Activated B cell treated with CpG ODN at 0.5 μM for 24 hours (primary cell): Measurements from ENCODE around the gene WAC. TPM values are rescaled to one million over a fixed set of nuclear protein-coding genes. Genes with fewer than 3 reads are reported as not detected.

ENCODE experiments used
- ATAC-seq: fragments of 200-7000 bp; cut with Tn5 transposase; one replicate; pipeline ENCODE4 v1.10.0; 2021; ENCODE audit warnings: low read depth, mild to moderate bottlenecking, moderate library complexity
- CTCF ChIA-PET: fragments of 350-600 bp; sonication (Branson Sonifier 250); formaldehyde crosslinking; loops from one replicate; lab custom pipeline; 2021; ENCODE audit warnings: antibody characterized with exemption; lab: Charles Lee
- POLR2A ChIA-PET: fragments of 350-600 bp; sonication (Branson Sonifier 250); formaldehyde crosslinking; loops from one replicate; lab custom pipeline; 2021; ENCODE audit warnings: antibody characterized with exemption; lab: Charles Lee
- DNase-seq: peaks from one replicate; pipeline ENCODE4 v3.0.0; 2022
- H3K27ac Mint-ChIP-seq: one replicate; pipeline ENCODE4 v1.8.0; 2020; ENCODE audit warnings: mixed read lengths
- H3K27me3 Mint-ChIP-seq: one replicate; pipeline ENCODE4 v1.8.0; 2021; ENCODE audit warnings: mixed read lengths
- H3K36me3 Mint-ChIP-seq: one replicate; pipeline ENCODE4 v1.8.0; 2021; ENCODE audit warnings: low read depth, mixed read lengths
- H3K4me1 Mint-ChIP-seq: one replicate; pipeline ENCODE4 v1.8.0; 2021; ENCODE audit warnings: mixed read lengths
- H3K4me3 Mint-ChIP-seq: one replicate; pipeline ENCODE4 v1.8.0; 2020; ENCODE audit warnings: mild to moderate bottlenecking, mixed read lengths
- H3K9me3 Mint-ChIP-seq: one replicate; pipeline ENCODE4 v1.8.0; 2020; ENCODE audit warnings: mixed read lengths
- intact Hi-C: fragments of 100-400 bp; cut with micrococcal nuclease; formaldehyde crosslinking; loops from one replicate; pipeline ENCODE4 v1.15.1; 2024
- total RNA-seq: library from RNA; stranded (reverse); gene quantifications from 2 replicates; pipeline ENCODE4 v1.2.3, GENCODE V29; 2022
- TF ChIP-seq, protein P1 (sequence below): fragments of 200-600 bp; IDR thresholded peaks from one replicate; pipeline ENCODE4 v1.8.0; 2022; ENCODE audit warnings: antibody characterized with exemption, mild to moderate bottlenecking

Gene WAC
- total RNA-seq, 1 donor from 2014 or later: 159 TPM

- Mint-ChIP-seq H3K27ac (no peak overlapping the region), H3K27me3 (peaks cover 23% of the 10 kb centered on the region), H3K4me3 (no peak overlapping the region), H3K4me1 (no peaks in the 10 kb centered on the region), H3K36me3 (no peaks in the 10 kb centered on the region), H3K9me3 (no peaks in the 10 kb centered on the region)
- intact Hi-C loops: loop anchor here (5.0 kb wide), 2 partner anchors 471 to 851 kb away; no protein-coding TSS in a partner anchor
- POLR2A ChIA-PET: no interaction called here
- TF ChIP-seq, protein P1, sequence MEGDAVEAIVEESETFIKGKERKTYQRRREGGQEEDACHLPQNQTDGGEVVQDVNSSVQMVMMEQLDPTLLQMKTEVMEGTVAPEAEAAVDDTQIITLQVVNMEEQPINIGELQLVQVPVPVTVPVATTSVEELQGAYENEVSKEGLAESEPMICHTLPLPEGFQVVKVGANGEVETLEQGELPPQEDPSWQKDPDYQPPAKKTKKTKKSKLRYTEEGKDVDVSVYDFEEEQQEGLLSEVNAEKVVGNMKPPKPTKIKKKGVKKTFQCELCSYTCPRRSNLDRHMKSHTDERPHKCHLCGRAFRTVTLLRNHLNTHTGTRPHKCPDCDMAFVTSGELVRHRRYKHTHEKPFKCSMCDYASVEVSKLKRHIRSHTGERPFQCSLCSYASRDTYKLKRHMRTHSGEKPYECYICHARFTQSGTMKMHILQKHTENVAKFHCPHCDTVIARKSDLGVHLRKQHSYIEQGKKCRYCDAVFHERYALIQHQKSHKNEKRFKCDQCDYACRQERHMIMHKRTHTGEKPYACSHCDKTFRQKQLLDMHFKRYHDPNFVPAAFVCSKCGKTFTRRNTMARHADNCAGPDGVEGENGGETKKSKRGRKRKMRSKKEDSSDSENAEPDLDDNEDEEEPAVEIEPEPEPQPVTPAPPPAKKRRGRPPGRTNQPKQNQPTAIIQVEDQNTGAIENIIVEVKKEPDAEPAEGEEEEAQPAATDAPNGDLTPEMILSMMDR: no peak
- ATAC-seq: no peak
- no peak for DNase-seq
- CTCF ChIA-PET: interaction anchor here (1.2 kb wide), 1 partner anchor 643 kb away, joined by 4 read pairs; no protein-coding TSS in a partner anchor
These were observed 128.1 kb downstream of the WAC start for GRCh38 chr10:28661035-28661434.

GRCh38 chr10:28663576-28664368 lies 130.9 kb downstream of the WAC start:
- intact Hi-C loops: loop anchor here (1.0 to 5.0 kb wide), 7 partner anchors 13 to 849 kb away; no protein-coding TSS in a partner anchor
- H3K27me3 Mint-ChIP-seq: peaks cover 41% of the 10 kb centered on the region
- no peaks in the 10 kb centered on the region for H3K36me3 Mint-ChIP-seq
- ATAC-seq: peak; percentile 84
- DNase-seq: peak; percentile 32
- H3K4me3 Mint-ChIP-seq: no peak overlapping the region
- no peaks in the 10 kb centered on the region for H3K9me3 Mint-ChIP-seq
- TF ChIP-seq, protein P1: no peak
- peaks cover 7% of the 10 kb centered on the region for H3K4me1 Mint-ChIP-seq
- POLR2A ChIA-PET: interaction anchor here (0.6 to 0.7 kb wide), 2 partner anchors 794 to 1498 kb away, joined by 3 to 4 read pairs; no protein-coding TSS in a partner anchor
- no peak overlapping the region for H3K27ac Mint-ChIP-seq
- CTCF ChIA-PET: interaction anchor here (0.5 to 2.7 kb wide), 15 partner anchors 10 to 833 kb away, joined by 3 to 34 read pairs (median 5); no protein-coding TSS in a partner anchor

GRCh38 chr10:28664369-28664740 lies 131.4 kb downstream of the WAC start:
- TF ChIP-seq, protein P1: no peak
- H3K27ac Mint-ChIP-seq: no peak overlapping the region
- no peaks in the 10 kb centered on the region for H3K9me3 Mint-ChIP-seq
- POLR2A ChIA-PET: interaction anchor here (0.7 kb wide), 1 partner anchor 1499 kb away, joined by 3 read pairs; no protein-coding TSS in a partner anchor
- DNase-seq (no peak), ATAC-seq (no peak)
- peaks cover 46% of the 10 kb centered on the region for H3K27me3 Mint-ChIP-seq
- no peak overlapping the region for H3K4me3 Mint-ChIP-seq
- CTCF ChIA-PET: interaction anchor here (0.5 to 2.7 kb wide), 13 partner anchors 9 to 832 kb away, joined by 3 to 34 read pairs (median 6); no protein-coding TSS in a partner anchor
- peaks cover 11% of the 10 kb centered on the region for H3K4me1 Mint-ChIP-seq
- H3K36me3 Mint-ChIP-seq: no peaks in the 10 kb centered on the region
- intact Hi-C loops: loop anchor here (1.0 to 5.0 kb wide), 6 partner anchors 12 to 848 kb away; no protein-coding TSS in a partner anchor

DNA sequence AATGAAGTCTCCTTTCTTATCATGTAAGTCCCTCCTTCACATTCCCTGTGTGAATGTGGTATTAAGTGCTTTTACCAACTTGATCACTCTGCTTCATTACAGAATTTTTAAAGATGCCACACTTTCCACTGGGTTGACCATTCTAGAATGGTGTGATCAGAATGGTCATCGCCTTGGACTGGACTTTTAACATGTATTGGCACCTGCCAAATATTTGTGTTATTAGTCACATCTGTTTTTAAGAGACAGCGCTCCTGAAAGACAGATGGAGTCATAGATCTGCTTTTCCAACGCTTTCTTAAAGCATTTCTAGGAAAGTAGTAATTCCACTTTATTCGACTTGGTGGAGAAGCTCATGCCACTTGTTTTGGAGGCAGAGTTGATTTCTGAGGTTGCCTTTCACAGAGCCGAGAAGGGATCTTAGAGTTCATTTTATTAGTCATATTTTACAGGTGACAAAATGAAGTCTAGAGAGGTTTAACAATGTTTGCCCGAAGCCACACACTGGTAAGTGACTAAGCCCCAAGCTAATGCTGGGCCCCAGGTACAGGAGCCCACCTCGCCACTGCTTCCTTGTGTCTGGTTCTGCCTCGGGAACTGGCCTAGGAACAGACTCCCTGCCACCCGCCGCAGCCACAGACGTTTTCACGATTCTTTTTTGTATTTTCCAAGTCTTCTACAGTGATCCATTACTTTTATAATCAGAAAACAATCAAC lies 134.0 kb downstream of the WAC start:
- TF ChIP-seq, protein P1: no peak
- ATAC-seq: no peak
- no peak for DNase-seq
- ChIA-PET CTCF (no interaction called here), POLR2A (no interaction called here)
- Mint-ChIP-seq H3K36me3 (no peaks in the 10 kb centered on the region), H3K9me3 (no peaks in the 10 kb centered on the region), H3K27ac (no peak overlapping the region), H3K4me3 (no peak overlapping the region), H3K4me1 (peaks cover 11% of the 10 kb centered on the region), H3K27me3 (peaks cover 57% of the 10 kb centered on the region)
- intact Hi-C loops: no loop called here
